GM12875 (cell line): ENCODE results near the gene ZWILCH.
"Not testable (repeated sequence)": the region's sequence is repeated elsewhere in the genome, so short reads cannot be mapped to it uniquely, and the experiment has no call there.

Source experiments
- H3K4me3 ChIP-seq: one replicate; pipeline ENCODE4 v1.5.1; 2011; ENCODE audit warnings: low read depth, low read length, control low read depth
- CTCF ChIP-seq: IDR thresholded peaks from 2 replicates; pipeline ENCODE4 v1.5.1; 2011; ENCODE audit warnings: low read depth, mild to moderate bottlenecking, control low read depth, inconsistent platforms, low read length, moderate library complexity, borderline replicate concordance; ENCODE audit not compliant: insufficient read depth

Gene ZWILCH

DNA sequence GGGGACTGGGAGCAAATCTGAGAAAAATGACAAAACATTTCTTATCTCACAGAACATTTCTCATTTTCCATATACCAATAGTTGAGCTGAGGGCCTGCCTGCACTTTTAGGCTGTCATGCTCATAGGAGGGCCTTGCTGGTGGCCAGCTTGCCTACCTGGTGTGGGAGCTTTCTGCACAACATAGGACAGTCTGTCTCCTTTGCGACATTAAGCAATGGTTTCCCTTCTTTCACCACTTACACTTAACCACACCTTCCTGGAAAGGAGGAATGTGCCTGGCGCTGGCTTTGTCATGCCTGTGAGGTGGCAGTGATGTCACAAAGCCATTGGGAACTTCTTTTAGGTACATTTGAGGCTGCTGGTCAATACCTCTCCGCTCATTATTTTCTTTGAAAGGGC lies 13.3 kb upstream of the ZWILCH start:
- TF ChIP-seq CTCF, result no peak

GRCh38 chr15:66494262-66494661 lies 10.9 kb upstream of the ZWILCH start:
- H3K4me3 ChIP-seq, result no peak overlapping the region
- no peak for TF ChIP-seq CTCF

More for the DNA sequence above, 13.3 kb upstream of the ZWILCH start:
- no peak overlapping the region for H3K4me3 ChIP-seq

DNA sequence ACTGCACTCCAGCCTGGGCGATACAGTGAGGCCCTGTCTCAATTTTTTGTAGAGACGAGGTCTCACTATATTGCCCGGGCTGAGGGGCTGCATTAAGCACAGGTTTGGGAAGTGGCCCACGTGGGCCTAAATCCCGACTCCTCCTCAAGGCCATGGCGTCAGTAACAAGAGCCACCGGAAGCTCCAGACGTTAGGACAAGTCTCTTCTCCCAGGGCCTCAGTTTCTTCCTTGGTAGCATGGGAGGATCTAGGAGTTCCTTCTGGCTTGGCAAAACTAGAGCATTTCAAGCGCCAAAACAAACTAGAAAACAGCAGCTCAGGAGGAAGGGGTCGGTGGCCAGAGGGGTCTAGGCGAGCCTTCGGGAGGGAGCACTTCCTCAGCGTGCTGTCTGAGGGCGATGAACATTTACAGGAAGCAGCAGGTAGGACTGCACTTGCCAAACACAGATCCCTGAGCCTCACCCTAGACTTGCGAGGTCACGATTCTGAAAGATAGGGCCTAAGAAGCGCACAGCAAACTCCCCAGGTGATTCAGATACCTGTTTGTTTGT lies 8.1 kb upstream of the ZWILCH start:
- no peak for TF ChIP-seq CTCF
- peak overlapping the region; percentile 78 for H3K4me3 ChIP-seq

DNA sequence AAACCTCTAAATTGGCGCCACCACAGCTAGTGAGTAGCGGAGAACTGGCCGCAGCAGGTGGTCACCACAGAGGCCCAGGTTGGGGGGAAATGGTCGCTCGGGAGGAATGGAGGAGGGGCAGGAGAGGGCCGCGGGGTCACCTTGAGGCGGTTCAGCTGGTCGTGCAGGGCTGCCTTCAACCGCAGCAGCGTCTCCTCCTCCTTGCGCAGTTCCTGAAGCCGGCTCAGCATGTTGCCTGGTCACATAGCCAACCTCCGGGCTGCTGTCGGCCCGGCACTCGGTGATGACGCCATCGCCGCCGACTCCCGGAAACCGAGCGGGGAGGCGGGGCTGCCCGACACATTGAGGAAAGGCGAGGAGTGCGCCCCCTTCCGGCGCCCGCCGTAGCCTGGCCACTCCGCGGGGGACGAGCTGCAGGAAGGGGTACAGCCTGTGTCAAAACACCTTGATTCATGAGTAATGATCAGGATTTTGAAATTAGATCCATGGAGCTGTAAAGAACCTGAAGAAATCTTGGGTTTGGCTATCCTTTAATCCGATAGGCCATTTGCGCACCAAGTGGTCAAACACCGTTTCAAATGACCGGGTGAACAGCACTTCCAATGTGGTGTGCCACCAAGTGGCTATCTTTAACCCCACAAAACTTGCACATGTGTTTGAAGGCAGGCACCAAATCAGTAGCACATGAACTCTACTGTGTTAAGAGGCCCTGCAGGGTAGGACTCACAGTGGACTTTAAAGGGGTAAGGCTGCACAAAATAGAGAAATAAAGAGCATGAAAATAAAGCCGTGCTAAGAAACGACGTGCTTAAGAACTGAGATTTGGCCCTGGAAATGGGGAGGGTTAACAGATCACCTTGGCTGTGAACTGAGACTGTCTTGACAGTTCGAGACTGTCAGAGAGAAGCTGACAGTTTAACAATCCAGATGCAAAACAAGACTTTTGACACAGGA lies 7.3 kb upstream of the ZWILCH start, which contains the start of gene SNAPC5:
SNAPC5 (minus strand) TSS at position 261 of the 954 bp plus-strand sequence; CDS start at position 230, 31 bp downstream.
- peak within 1 kb of the TSS; percentile 78 for H3K4me3 ChIP-seq
- peak; percentile 97 for TF ChIP-seq CTCF

DNA sequence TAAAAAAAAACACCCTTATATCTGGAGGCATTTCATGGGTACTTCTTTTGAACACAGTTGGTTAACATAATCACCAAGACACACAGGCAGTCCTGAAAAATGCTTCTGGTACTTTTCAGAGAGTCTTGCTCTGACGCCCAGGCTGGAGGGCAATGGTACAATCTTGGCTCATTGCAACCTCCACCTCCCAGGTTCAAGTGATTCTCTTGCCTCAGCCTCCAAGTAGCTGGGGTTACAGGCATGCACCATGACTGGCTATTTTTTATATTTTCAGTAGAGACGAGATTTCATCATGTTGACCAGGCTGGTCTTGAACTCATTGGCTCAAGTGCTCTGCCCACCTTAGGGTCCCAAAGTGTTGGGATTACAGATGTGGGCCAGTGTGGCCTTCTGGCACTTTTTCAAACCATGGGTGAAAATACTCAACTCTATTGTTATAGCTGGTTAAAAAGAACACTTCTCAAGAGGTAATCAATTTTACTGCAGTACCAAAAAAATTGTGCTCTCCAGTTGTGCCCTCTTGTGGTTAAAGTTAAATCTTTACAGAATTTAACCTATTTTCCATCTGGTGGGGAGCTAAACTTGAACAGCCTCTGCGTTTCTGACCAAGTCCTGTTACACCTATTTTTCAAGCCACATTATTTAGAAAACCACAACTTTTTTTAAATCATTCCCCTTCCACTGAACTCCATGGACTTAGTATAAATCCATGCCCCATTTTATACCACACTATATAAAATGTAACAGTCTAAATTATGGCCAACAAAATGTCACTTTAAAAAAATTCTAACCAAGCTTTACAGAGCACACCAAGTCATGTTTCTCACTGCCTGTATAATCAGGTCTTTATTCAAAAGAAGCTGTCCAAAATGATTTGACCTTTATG lies 6.4 kb upstream of the ZWILCH start:
- no peak overlapping the region for H3K4me3 ChIP-seq

GRCh38 chr15:66500346-66500745 lies 4.8 kb upstream of the ZWILCH start:
- not testable (repeated sequence) for H3K4me3 ChIP-seq

More for the DNA sequence above, 6.4 kb upstream of the ZWILCH start:
- TF ChIP-seq CTCF, result no peak

GRCh38 chr15:66502491-66502890 lies 2.6 kb upstream of the ZWILCH start:
- H3K4me3 ChIP-seq, result peak overlapping the region; percentile 78
- TF ChIP-seq CTCF, result no peak

GRCh38 chr15:66503041-66503648 lies 2.0 kb upstream of the ZWILCH start:
- peak overlapping the region; percentile 78 for H3K4me3 ChIP-seq
